Measurements from ENCODE around the gene PCGF6.
"Not testable (repeated sequence)": the region's sequence is repeated elsewhere in the genome, so short reads cannot be mapped to it uniquely, and the experiment has no call there.

Gene PCGF6

GRCh38 chr10:103350517-103351260, at the start of gene PCGF6:
Gene PCGF6, minus strand, starts transcription at chr10:103351140. Its CDS starts 74 bp downstream, at chr10:103351066.
- Histone ChIP-seq H3K4me3 (peak within 1 kb of the TSS; percentile 67 to 93 (median 82)), H3K27ac (peak within 1 kb of the TSS; percentile 34 to 93 (median 85))

- H3K4me3 ChIP-seq, result peak overlapping the region; percentile 63 to 98 (median 86)
- H3K27ac ChIP-seq, result peak overlapping the region in 16 of 21 experiments; percentile 32 to 97 (median 89)
Measured at GRCh38 chr10:103397191-103397825, 46.4 kb upstream of the PCGF6 start.

GRCh38 chr10:103396789-103397087, 45.8 kb upstream of the PCGF6 start:
- Histone ChIP-seq H3K4me3 (peak overlapping the region; percentile 63 to 98 (median 86)), H3K27ac (peak overlapping the region in 20 of 21 experiments; percentile 32 to 97 (median 86))

GRCh38 chr10:103396067-103396788, 45.3 kb upstream of the PCGF6 start, which contains the start of the genes ATP5MK and PDCD11:
Gene ATP5MK, minus strand, starts transcription at chr10:103396475. Its CDS starts 4,018 bp downstream, at chr10:103392457.
Gene PDCD11, plus strand, starts transcription at chr10:103396626. Its CDS starts 1,801 bp downstream, at chr10:103398427.
- H3K27ac ChIP-seq, result peak within 1 kb of the TSS; percentile 55 to 97 (median 87)
- peak within 1 kb of the TSS; percentile 63 to 98 (median 86) for H3K4me3 ChIP-seq

- Histone ChIP-seq H3K4me3 (peak overlapping the region; percentile 63 to 98 (median 86)), H3K27ac (peak overlapping the region; percentile 55 to 97 (median 87))
Measured at GRCh38 chr10:103395754-103396066, 44.8 kb upstream of the PCGF6 start.

GRCh38 chr10:103394180-103394579, 43.2 kb upstream of the PCGF6 start:
- Histone ChIP-seq H3K4me3 (no peak overlapping the region), H3K27ac (no peak overlapping the region)

GRCh38 chr10:103382769-103383168, 31.8 kb upstream of the PCGF6 start:
- Histone ChIP-seq H3K27ac (no peak overlapping the region), H3K4me3 (no peak overlapping the region)

- H3K27ac ChIP-seq, result no peak overlapping the region
- H3K4me3 ChIP-seq, result no peak overlapping the region
Measured at GRCh38 chr10:103374263-103374662, 23.3 kb upstream of the PCGF6 start.

GRCh38 chr10:103373544-103373943, 22.6 kb upstream of the PCGF6 start:
- Histone ChIP-seq H3K27ac (no peak overlapping the region), H3K4me3 (no peak overlapping the region)

- Histone ChIP-seq H3K27ac (peak within 1 kb of the TSS in 20 of 21 experiments; percentile 71 to 96 (median 92)), H3K4me3 (peak within 1 kb of the TSS; percentile 73 to 100 (median 98))
Measured at GRCh38 chr10:103367782-103368518, 17.0 kb upstream of the PCGF6 start, which contains the start of gene TAF5. Gene TAF5, plus strand, starts transcription at chr10:103367976. Its CDS starts 14 bp downstream, at chr10:103367990.

- peak overlapping the region; percentile 73 to 100 (median 98) for H3K4me3 ChIP-seq
- peak overlapping the region in 19 of 21 experiments; percentile 71 to 96 (median 92) for H3K27ac ChIP-seq
Measured at GRCh38 chr10:103367379-103367781, 16.4 kb upstream of the PCGF6 start.

- not testable (repeated sequence) for H3K4me3 ChIP-seq, H3K27ac ChIP-seq
Measured at GRCh38 chr10:103360791-103361190, 9.9 kb upstream of the PCGF6 start.

GRCh38 chr10:103359493-103359892, 8.6 kb upstream of the PCGF6 start:
- not testable (repeated sequence) for H3K27ac ChIP-seq, H3K4me3 ChIP-seq

GRCh38 chr10:103355906-103356599, 5.1 kb upstream of the PCGF6 start:
- H3K27ac ChIP-seq, result no peak overlapping the region
- H3K4me3 ChIP-seq, result no peak overlapping the region

- H3K27ac ChIP-seq, H3K4me3 ChIP-seq: not testable (repeated sequence)
Measured at GRCh38 chr10:103354567-103354966, 3.6 kb upstream of the PCGF6 start.

- no peak overlapping the region for H3K27ac ChIP-seq
Measured at GRCh38 chr10:103353281-103353680, 2.3 kb upstream of the PCGF6 start.

GRCh38 chr10:103350175-103350516, 794 bp downstream of the PCGF6 start:
- Histone ChIP-seq H3K27ac (peak overlapping the region; percentile 34 to 93 (median 85)), H3K4me3 (peak overlapping the region; percentile 67 to 93 (median 82))

More at GRCh38 chr10:103353281-103353680, 2.3 kb upstream of the PCGF6 start:
- no peak overlapping the region for H3K4me3 ChIP-seq

GRCh38 chr10:103336370-103336769, 14.6 kb downstream of the PCGF6 start:
- Histone ChIP-seq H3K4me3 (no peak overlapping the region), H3K27ac (no peak overlapping the region)

GRCh38 chr10:103334567-103334966, 16.4 kb downstream of the PCGF6 start:
- no peak overlapping the region for H3K27ac ChIP-seq
- H3K4me3 ChIP-seq, result no peak overlapping the region

Data from skin epidermis (tissue), 12 donors.